ENCODE data around the gene ZNF772.
"Not testable (repeated sequence)": the region's sequence is repeated elsewhere in the genome, so short reads cannot be mapped to it uniquely, and the experiment has no call there.

DNA sequence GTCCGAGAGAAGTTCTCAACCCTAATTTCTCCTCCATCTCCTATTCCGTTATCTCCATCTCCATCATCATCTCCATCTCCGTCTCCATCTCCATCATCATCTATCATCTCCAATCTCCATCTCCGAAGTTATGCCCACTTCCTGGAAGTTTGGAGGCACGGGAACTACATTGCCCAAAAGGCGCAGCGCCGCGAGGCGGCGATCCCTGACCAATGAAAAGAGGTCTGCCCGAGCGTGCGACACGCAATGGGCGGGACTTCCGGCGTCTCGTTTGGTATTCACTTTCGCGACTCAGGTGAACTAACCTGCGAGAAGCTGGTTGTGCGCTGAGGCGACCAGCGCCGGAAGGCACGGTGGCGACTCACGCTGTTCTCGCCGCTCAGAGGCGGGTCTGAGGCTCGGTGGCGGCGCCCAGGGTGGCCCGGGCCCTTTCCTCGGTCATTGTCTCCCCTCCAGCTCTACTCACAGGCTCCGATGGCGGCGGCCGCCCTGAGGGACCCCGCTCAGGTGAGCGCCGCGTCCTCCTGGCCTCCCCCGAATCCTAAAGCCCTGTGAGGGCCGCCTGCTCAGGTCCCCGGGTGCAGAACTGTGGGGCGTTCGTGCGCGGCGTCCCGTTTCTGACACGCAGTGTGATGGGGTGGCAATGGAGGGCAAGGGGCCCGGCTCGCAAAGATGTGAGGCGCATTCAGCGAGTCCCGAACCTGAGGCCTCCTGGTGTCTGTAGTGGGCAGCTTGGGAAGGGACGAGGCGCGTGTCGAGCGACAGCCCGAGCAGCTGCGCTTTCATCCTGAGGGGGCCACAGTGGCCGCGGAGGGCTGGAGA lies 10.3 kb upstream of the ZNF772 start, which contains the start of gene ZNF419:
- not testable (repeated sequence) for TF ChIP-seq POLR2AphosphoS5 (IDR thresholded peaks at IDR 0.05; ENCODE audit: low read depth, low read length); TCF7L2 (IDR thresholded peaks at IDR 0.05; ENCODE audit: borderline replicate concordance, extremely low read depth, insufficient read depth, insufficient read length); EZH2phosphoT487 (IDR thresholded peaks at IDR 0.05; ENCODE audit: borderline replicate concordance); POLR2A (IDR thresholded peaks at IDR 0.05; ENCODE audit: borderline replicate concordance, extremely low read depth, insufficient read depth, insufficient read length); EGR1 (IDR thresholded peaks at IDR 0.05; ENCODE audit: low read depth); JUND (IDR thresholded peaks at IDR 0.05); YY1 (IDR thresholded peaks at IDR 0.05; ENCODE audit: extremely low read depth, insufficient replicate concordance, low read depth, low read length)
- TF ChIP-seq, protein P1, sequence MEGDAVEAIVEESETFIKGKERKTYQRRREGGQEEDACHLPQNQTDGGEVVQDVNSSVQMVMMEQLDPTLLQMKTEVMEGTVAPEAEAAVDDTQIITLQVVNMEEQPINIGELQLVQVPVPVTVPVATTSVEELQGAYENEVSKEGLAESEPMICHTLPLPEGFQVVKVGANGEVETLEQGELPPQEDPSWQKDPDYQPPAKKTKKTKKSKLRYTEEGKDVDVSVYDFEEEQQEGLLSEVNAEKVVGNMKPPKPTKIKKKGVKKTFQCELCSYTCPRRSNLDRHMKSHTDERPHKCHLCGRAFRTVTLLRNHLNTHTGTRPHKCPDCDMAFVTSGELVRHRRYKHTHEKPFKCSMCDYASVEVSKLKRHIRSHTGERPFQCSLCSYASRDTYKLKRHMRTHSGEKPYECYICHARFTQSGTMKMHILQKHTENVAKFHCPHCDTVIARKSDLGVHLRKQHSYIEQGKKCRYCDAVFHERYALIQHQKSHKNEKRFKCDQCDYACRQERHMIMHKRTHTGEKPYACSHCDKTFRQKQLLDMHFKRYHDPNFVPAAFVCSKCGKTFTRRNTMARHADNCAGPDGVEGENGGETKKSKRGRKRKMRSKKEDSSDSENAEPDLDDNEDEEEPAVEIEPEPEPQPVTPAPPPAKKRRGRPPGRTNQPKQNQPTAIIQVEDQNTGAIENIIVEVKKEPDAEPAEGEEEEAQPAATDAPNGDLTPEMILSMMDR (IDR thresholded peaks at IDR 0.05 in 2 of 3, conservative IDR thresholded peaks at IDR 0.05 in 1 of 3; ENCODE audit: borderline replicate concordance in 1 of 3, insufficient read depth in 1 of 3, low read depth in 2 of 3, low read length in 2 of 3) = not testable (repeated sequence)
- TF ChIP-seq, protein P2, sequence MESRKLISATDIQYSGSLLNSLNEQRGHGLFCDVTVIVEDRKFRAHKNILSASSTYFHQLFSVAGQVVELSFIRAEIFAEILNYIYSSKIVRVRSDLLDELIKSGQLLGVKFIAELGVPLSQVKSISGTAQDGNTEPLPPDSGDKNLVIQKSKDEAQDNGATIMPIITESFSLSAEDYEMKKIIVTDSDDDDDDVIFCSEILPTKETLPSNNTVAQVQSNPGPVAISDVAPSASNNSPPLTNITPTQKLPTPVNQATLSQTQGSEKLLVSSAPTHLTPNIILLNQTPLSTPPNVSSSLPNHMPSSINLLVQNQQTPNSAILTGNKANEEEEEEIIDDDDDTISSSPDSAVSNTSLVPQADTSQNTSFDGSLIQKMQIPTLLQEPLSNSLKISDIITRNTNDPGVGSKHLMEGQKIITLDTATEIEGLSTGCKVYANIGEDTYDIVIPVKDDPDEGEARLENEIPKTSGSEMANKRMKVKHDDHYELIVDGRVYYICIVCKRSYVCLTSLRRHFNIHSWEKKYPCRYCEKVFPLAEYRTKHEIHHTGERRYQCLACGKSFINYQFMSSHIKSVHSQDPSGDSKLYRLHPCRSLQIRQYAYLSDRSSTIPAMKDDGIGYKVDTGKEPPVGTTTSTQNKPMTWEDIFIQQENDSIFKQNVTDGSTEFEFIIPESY (IDR thresholded peaks at IDR 0.05; ENCODE audit: extremely low read depth, insufficient replicate concordance, low read length) = not testable (repeated sequence)
- TF ChIP-seq, protein P3, sequence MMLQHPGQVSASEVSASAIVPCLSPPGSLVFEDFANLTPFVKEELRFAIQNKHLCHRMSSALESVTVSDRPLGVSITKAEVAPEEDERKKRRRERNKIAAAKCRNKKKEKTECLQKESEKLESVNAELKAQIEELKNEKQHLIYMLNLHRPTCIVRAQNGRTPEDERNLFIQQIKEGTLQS (IDR thresholded peaks at IDR 0.05) = not testable (repeated sequence)
- peak; percentile 60 for TF ChIP-seq SP1 (IDR thresholded peaks at IDR 0.05; ENCODE audit: low read depth)
- TF ChIP-seq, protein P4, sequence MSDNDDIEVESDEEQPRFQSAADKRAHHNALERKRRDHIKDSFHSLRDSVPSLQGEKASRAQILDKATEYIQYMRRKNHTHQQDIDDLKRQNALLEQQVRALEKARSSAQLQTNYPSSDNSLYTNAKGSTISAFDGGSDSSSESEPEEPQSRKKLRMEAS (IDR thresholded peaks at IDR 0.05) = not testable (repeated sequence)

Measured in HCT116 (cell line).